ENCODE results near the gene KCTD17. TPM values are rescaled to one million over a fixed set of nuclear protein-coding genes. Genes with fewer than 3 reads are reported as not detected.

The KCTD17 gene
- total RNA-seq, 1 experiment from 2014 or later: 32.7 TPM

- H3K27ac ChIP-seq (ENCODE audit: low read length): no peak overlapping the region
- in situ Hi-C loops (cut with HindIII; ENCODE audit: low pct_unique_long_range_greater_than_20kb, low sequenced_read_pairs): no loop called here
- H3K36me3 ChIP-seq (ENCODE audit: control insufficient read depth, insufficient read depth, low read length): no peaks in the 10 kb centered on the region
- DNase-seq (ENCODE audit: low read depth, low spot score) (no peak), ATAC-seq (peak; percentile 26; the same call in 1 of the 2 replicates)
- POLR2A ChIA-PET: no interaction called here
- H3K4me1 ChIP-seq (ENCODE audit: control insufficient read depth, insufficient read depth, low read length): no peaks in the 10 kb centered on the region
- BruUV-seq (replicated peaks): no TSS peak
- TF ChIP-seq SIN3A (IDR thresholded peaks at IDR 0.05; ENCODE audit: borderline replicate concordance, insufficient read depth, low read depth, low read length) (no peak), TCF7L2 (IDR thresholded peaks at IDR 0.05; ENCODE audit: low read depth, low read length) (no peak), POLR2AphosphoS5 (IDR thresholded peaks at IDR 0.05; ENCODE audit: low read depth, low read length) (no peak), REST (IDR thresholded peaks at IDR 0.05; ENCODE audit: insufficient read depth in 1 of 2, low read depth in 2 of 2, low read length in 1 of 2) (no peak), CTCF (IDR thresholded peaks at IDR 0.05) (no peak)
- H3K27me3 ChIP-seq (ENCODE audit: control insufficient read depth, insufficient read depth, low read length): no peaks in the 10 kb centered on the region
- H3K9me3 ChIP-seq (ENCODE audit: control insufficient read depth, insufficient read depth, low read depth, low read length): no peaks in the 10 kb centered on the region
- CTCF ChIA-PET: interaction anchor here (0.6 kb wide), 1 partner anchor 378 kb away, joined by 3 read pairs; no protein-coding TSS in a partner anchor
- H3K4me3 ChIP-seq (ENCODE audit: low read depth in 2 of 2, low read length in 2 of 2): no peak overlapping the region
- intact Hi-C loops (cut with micrococcal nuclease; ENCODE audit: unreplicated experiment): no loop called here
Measured at GRCh38 chr22:37105154-37105553, 53.6 kb downstream of the KCTD17 start.

- no TSS peak for BruUV-seq (replicated peaks)
- ATAC-seq (no peak), DNase-seq (ENCODE audit: low read depth, low spot score) (no peak)
- intact Hi-C loops (cut with micrococcal nuclease; ENCODE audit: unreplicated experiment): no loop called here
- no peaks in the 10 kb centered on the region for H3K9me3 ChIP-seq (ENCODE audit: control insufficient read depth, insufficient read depth, low read depth, low read length)
- H3K27me3 ChIP-seq (ENCODE audit: control insufficient read depth, insufficient read depth, low read length): no peaks in the 10 kb centered on the region
- no peak overlapping the region for H3K4me3 ChIP-seq (ENCODE audit: low read depth in 2 of 2, low read length in 2 of 2)
- no peak overlapping the region for H3K27ac ChIP-seq (ENCODE audit: low read length)
- H3K36me3 ChIP-seq (ENCODE audit: control insufficient read depth, insufficient read depth, low read length): no peaks in the 10 kb centered on the region
- ChIA-PET CTCF (interaction anchor here (0.6 kb wide), 1 partner anchor 377 kb away, joined by 3 read pairs; no protein-coding TSS in a partner anchor), POLR2A (no interaction called here)
- no peak for TF ChIP-seq TCF7L2 (IDR thresholded peaks at IDR 0.05; ENCODE audit: low read depth, low read length)
- TF ChIP-seq REST (IDR thresholded peaks at IDR 0.05; ENCODE audit: insufficient read depth in 1 of 2, low read depth in 2 of 2, low read length in 1 of 2): no peak
- no peak for TF ChIP-seq SIN3A (IDR thresholded peaks at IDR 0.05; ENCODE audit: borderline replicate concordance, insufficient read depth, low read depth, low read length)
- TF ChIP-seq POLR2AphosphoS5 (IDR thresholded peaks at IDR 0.05; ENCODE audit: low read depth, low read length): no peak
- no peaks in the 10 kb centered on the region for H3K4me1 ChIP-seq (ENCODE audit: control insufficient read depth, insufficient read depth, low read length)
- in situ Hi-C loops (cut with HindIII; ENCODE audit: low pct_unique_long_range_greater_than_20kb, low sequenced_read_pairs): no loop called here
Measured at GRCh38 chr22:37105990-37106389, 54.4 kb downstream of the KCTD17 start.

Measured in Panc1 (cell line).